GM10266 (cell line): Measurements from ENCODE around the gene SLC22A6.

Source experiments
- DNase-seq: peaks from one replicate; pipeline ENCODE4 v3.0.0; 2012; ENCODE audit errors: extremely low spot score
- CTCF ChIP-seq: IDR thresholded peaks from 2 replicates; pipeline ENCODE4 v1.5.1; 2012; ENCODE audit warnings: mild to moderate bottlenecking, low read depth; ENCODE audit not compliant: control insufficient read depth, insufficient read depth; ENCODE audit errors: missing control alignments

Gene SLC22A6

GRCh38 chr11:62985041-62985750 lies 429 bp upstream of the SLC22A6 start:
- no peak for DNase-seq
- TF ChIP-seq CTCF = no peak

- no peak for TF ChIP-seq CTCF
- DNase-seq = no peak
Observed at GRCh38 chr11:62983536-62984199, 1.1 kb downstream of the SLC22A6 start.

GRCh38 chr11:62981743-62982142 lies 3.0 kb downstream of the SLC22A6 start:
- no peak for TF ChIP-seq CTCF
- DNase-seq = no peak

GRCh38 chr11:62980133-62980760 lies 4.5 kb downstream of the SLC22A6 start:
- TF ChIP-seq CTCF = no peak
- no peak for DNase-seq

GRCh38 chr11:62976109-62976508 lies 8.7 kb downstream of the SLC22A6 start:
- no peak for DNase-seq
- TF ChIP-seq CTCF = no peak

- no peak for DNase-seq
Observed at GRCh38 chr11:62974848-62975522, 9.8 kb downstream of the SLC22A6 start.

More at GRCh38 chr11:62974848-62975522, 9.8 kb downstream of the SLC22A6 start:
- peak; percentile 41 for TF ChIP-seq CTCF
